ENCODE measurements around the gene SEL1L2.

SEL1L2 gene

GRCh38 chr20:13809855-13810254, 180.6 kb downstream of the SEL1L2 start:
- no peak for DNase-seq

GRCh38 chr20:13809373-13809772, 181.0 kb downstream of the SEL1L2 start:
- DNase-seq = no peak

- no peak for DNase-seq
These were observed 189.7 kb downstream of the SEL1L2 start for GRCh38 chr20:13800728-13801134.

- no peak for DNase-seq
These were observed 190.4 kb downstream of the SEL1L2 start for GRCh38 chr20:13799974-13800373.
